ENCODE data around the gene PLEK2.

Gene PLEK2

GRCh38 chr14:67397536-67397935 is 14.4 kb downstream of the PLEK2 start:
- DNase-seq (ENCODE audit: low read depth) = no peak

- DNase-seq (ENCODE audit: low read depth) = peak; percentile 11
These were observed 15.5 kb downstream of the PLEK2 start for GRCh38 chr14:67396381-67396970.

- no peak for DNase-seq (ENCODE audit: low read depth)
These were observed 16.1 kb downstream of the PLEK2 start for GRCh38 chr14:67395876-67396189.

- no peak for DNase-seq (ENCODE audit: low read depth)
These were observed 16.7 kb downstream of the PLEK2 start for GRCh38 chr14:67395086-67395875.

- no peak for DNase-seq (ENCODE audit: low read depth)
These were observed 18.3 kb downstream of the PLEK2 start for GRCh38 chr14:67393689-67394088.

GRCh38 chr14:67392800-67393199 is 19.2 kb downstream of the PLEK2 start:
- no peak for DNase-seq (ENCODE audit: low read depth)

- DNase-seq (ENCODE audit: low read depth) = no peak
These were observed 19.8 kb downstream of the PLEK2 start for GRCh38 chr14:67392123-67392522.

GRCh38 chr14:67391268-67391667 is 20.7 kb downstream of the PLEK2 start:
- no peak for DNase-seq (ENCODE audit: low read depth)

GRCh38 chr14:67389811-67390534 is 22.0 kb downstream of the PLEK2 start:
- no peak for DNase-seq (ENCODE audit: low read depth)

- DNase-seq (ENCODE audit: low read depth) = no peak
These were observed 22.7 kb downstream of the PLEK2 start for GRCh38 chr14:67389275-67389674.

- no peak for DNase-seq (ENCODE audit: low read depth)
These were observed 24.8 kb downstream of the PLEK2 start for GRCh38 chr14:67387195-67387594.

- no peak for DNase-seq (ENCODE audit: low read depth)
These were observed 26.3 kb downstream of the PLEK2 start for GRCh38 chr14:67385618-67386017.

GRCh38 chr14:67385120-67385519 is 26.8 kb downstream of the PLEK2 start:
- no peak for DNase-seq (ENCODE audit: low read depth)

GRCh38 chr14:67377916-67378315 is 34.0 kb downstream of the PLEK2 start:
- DNase-seq (ENCODE audit: low read depth) = no peak

- no peak for DNase-seq (ENCODE audit: low read depth)
These were observed 38.6 kb downstream of the PLEK2 start for GRCh38 chr14:67373347-67373746.

GRCh38 chr14:67372833-67373232 is 39.1 kb downstream of the PLEK2 start:
- DNase-seq (ENCODE audit: low read depth) = no peak

GRCh38 chr14:67371247-67372148 is 40.5 kb downstream of the PLEK2 start:
- DNase-seq (ENCODE audit: low read depth) = no peak

- DNase-seq (ENCODE audit: low read depth) = no peak
These were observed 41.1 kb downstream of the PLEK2 start for GRCh38 chr14:67370830-67371229.

- DNase-seq (ENCODE audit: low read depth) = no peak
These were observed 46.5 kb downstream of the PLEK2 start for GRCh38 chr14:67365476-67365875.

- DNase-seq (ENCODE audit: low read depth) = peak; percentile 15
These were observed 51.3 kb downstream of the PLEK2 start for GRCh38 chr14:67360470-67361206.

- DNase-seq (ENCODE audit: low read depth) = peak; percentile 96
These were observed 52.0 kb downstream of the PLEK2 start, which contains the start of the genes ATP6V1D and EIF2S1 for GRCh38 chr14:67359775-67360469. TSS of gene ATP6V1D (minus strand) at chr14:67359804. CDS start at chr14:67359698, 106 bp downstream. TSS of gene EIF2S1 (plus strand) at chr14:67360328. CDS start at chr14:67364768, 4,440 bp downstream.

Measured in HS-27A (cell line).